Fibroblast of mammary gland (primary cell): ENCODE data around the gene RGMA.

Source experiments
- DNase-seq: peaks from one replicate; pipeline ENCODE4 v3.0.0-alpha.2; 2010; ENCODE audit warnings: low read depth
- H3K4me3 ChIP-seq: 2 replicates; pipeline ENCODE4 v1.5.1; 2011; ENCODE audit warnings: low read depth, mild to moderate bottlenecking, low read length, moderate library complexity; ENCODE audit not compliant: control insufficient read depth
- TF ChIP-seq, protein P1 (sequence below): conservative IDR thresholded peaks from 2 replicates; pipeline ENCODE4 v1.5.1; 2011; ENCODE audit warnings: low read depth, low read length, inconsistent platforms; ENCODE audit not compliant: control insufficient read depth, insufficient read depth

The RGMA gene

GRCh38 chr15:93058904-93059427 is 30.0 kb downstream of the RGMA start:
- TF ChIP-seq, protein P1, sequence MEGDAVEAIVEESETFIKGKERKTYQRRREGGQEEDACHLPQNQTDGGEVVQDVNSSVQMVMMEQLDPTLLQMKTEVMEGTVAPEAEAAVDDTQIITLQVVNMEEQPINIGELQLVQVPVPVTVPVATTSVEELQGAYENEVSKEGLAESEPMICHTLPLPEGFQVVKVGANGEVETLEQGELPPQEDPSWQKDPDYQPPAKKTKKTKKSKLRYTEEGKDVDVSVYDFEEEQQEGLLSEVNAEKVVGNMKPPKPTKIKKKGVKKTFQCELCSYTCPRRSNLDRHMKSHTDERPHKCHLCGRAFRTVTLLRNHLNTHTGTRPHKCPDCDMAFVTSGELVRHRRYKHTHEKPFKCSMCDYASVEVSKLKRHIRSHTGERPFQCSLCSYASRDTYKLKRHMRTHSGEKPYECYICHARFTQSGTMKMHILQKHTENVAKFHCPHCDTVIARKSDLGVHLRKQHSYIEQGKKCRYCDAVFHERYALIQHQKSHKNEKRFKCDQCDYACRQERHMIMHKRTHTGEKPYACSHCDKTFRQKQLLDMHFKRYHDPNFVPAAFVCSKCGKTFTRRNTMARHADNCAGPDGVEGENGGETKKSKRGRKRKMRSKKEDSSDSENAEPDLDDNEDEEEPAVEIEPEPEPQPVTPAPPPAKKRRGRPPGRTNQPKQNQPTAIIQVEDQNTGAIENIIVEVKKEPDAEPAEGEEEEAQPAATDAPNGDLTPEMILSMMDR, result no peak
- no peak overlapping the region for H3K4me3 ChIP-seq
- DNase-seq, result no peak

DNA sequence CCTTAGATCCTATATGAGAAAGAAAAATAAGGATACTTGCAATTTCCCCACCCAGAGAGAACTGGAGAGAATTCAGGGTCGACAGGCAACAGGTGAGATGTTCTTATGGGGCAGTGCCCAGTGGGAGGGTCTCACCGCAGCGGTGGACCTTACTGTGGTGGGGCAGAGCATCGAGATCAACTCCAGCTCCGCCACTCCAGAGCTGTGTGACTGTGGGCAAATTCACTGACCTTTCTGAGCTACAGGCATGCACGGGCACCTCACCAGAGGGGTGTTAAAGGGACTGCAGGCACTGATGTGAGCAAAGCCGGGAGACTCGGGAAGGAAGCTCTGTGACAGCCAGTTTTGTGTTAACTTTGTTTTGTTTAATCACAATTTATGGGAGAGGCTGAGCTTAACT is 30.9 kb downstream of the RGMA start:
- no peak overlapping the region for H3K4me3 ChIP-seq
- TF ChIP-seq, protein P1, result no peak
- no peak for DNase-seq

GRCh38 chr15:93057618-93058017 is 31.4 kb downstream of the RGMA start:
- DNase-seq, result no peak
- no peak overlapping the region for H3K4me3 ChIP-seq
- TF ChIP-seq, protein P1, result no peak

GRCh38 chr15:93056836-93057235 is 32.2 kb downstream of the RGMA start:
- TF ChIP-seq, protein P1, result no peak
- no peak for DNase-seq
- no peak overlapping the region for H3K4me3 ChIP-seq

DNA sequence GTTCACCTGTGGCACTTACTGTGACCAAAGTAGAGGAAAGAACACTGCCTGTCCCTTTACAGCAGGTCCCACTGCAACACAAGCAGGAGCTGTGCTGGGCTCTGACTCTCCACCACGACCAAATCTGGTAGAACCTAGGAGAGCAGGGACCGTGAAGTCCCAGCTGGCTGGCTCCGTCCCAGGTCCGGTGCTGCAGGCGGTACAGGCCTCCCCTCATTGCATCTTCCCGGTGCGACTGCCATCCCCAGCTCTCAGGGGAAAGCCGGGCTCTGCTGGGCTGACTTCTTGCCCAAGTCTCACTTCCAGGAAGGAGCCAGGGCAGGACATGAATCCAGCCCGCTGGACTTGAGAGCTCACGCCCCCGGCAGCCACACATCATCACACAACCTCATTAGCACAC is 33.8 kb downstream of the RGMA start:
- TF ChIP-seq, protein P1, result no peak
- H3K4me3 ChIP-seq, result no peak overlapping the region
- DNase-seq, result no peak

GRCh38 chr15:93052090-93052879 is 36.7 kb downstream of the RGMA start:
- no peak for DNase-seq
- TF ChIP-seq, protein P1, result no peak
- no peak overlapping the region for H3K4me3 ChIP-seq
